Adrenal gland (tissue), 5 donors: Measurements from ENCODE around the gene TMTC4.

ENCODE experiments used
- CTCF ChIP-seq, 6 experiments: fragments of 450-650 bp in 4 of 6; fragments of 200-600 bp in 2 of 6; sonication (generic) in 1 of 6; IDR thresholded peaks; 1 replicate in 5 of 6; 2 replicates in 1 of 6; pipeline versions ENCODE4 v1.5.1 to v1.8.0; 2016 to 2021; ENCODE audit warnings: antibody characterized with exemption in 6 of 6, mild to moderate bottlenecking in 2 of 6, moderate library complexity in 1 of 6
- POLR2A ChIP-seq, 2 donors: fragments of 450-650 bp; IDR thresholded peaks; one replicate each; pipeline ENCODE4 v1.6.1; 2017; ENCODE audit warnings: antibody characterized with exemption in 2 of 2, mild to moderate bottlenecking in 2 of 2, moderate library complexity in 1 of 2
- donor health status: DM: no; HTN: no; CAD: no.

- TF ChIP-seq POLR2A (IDR thresholded peaks at IDR 0.05) (peak in 1 of 2 donors; percentile 49), CTCF (IDR thresholded peaks at IDR 0.05) (no peak)
Measured at GRCh38 chr13:100673713-100674571, 653 bp downstream of the TMTC4 start.
